Embryonic facial prominence (tissue), 1 donor: ENCODE results near the gene PAQR4.

ENCODE experiments used
- DNase-seq: peaks from one replicate; pipeline ENCODE4 v3.0.0-alpha.2; 2016; ENCODE audit errors: extremely low spot score

PAQR4 gene

GRCh38 chr16:3021449-3022207, 52.5 kb downstream of the PAQR4 start:
- no peak for DNase-seq

GRCh38 chr16:3022208-3022683, 53.1 kb downstream of the PAQR4 start:
- DNase-seq: peak; percentile 58

- DNase-seq: no peak
Observed at GRCh38 chr16:3022684-3023414, 53.7 kb downstream of the PAQR4 start.
